ENCODE data around the gene CLDN20. TPM values are rescaled to one million over a fixed set of nuclear protein-coding genes. Genes with fewer than 3 reads are reported as not detected.

The CLDN20 gene
- total RNA-seq, 2 experiments from 2014 or later = not detected

- CTCF ChIA-PET = no interaction called here
- no peak for ATAC-seq
- peaks cover under 1% of the 10 kb centered on the region for H3K9me3 Mint-ChIP-seq (ENCODE audit: low read depth)
- no peak overlapping the region for H3K4me3 Mint-ChIP-seq
- H3K36me3 Mint-ChIP-seq = peaks cover 3% of the 10 kb centered on the region
- peaks cover 2% of the 10 kb centered on the region for H3K27me3 Mint-ChIP-seq
- H3K27ac Mint-ChIP-seq = no peak overlapping the region
- no peaks in the 10 kb centered on the region for H3K4me1 Mint-ChIP-seq
- no peak for DNase-seq
Measured at GRCh38 chr6:155232848-155233247, 31.0 kb upstream of the CLDN20 start.

GRCh38 chr6:155234167-155234566, 29.6 kb upstream of the CLDN20 start:
- DNase-seq (no peak), ATAC-seq (no peak)
- CTCF ChIA-PET = interaction anchor here (0.8 kb wide), 1 partner anchor 11 kb away, joined by 3 read pairs; no protein-coding TSS in a partner anchor
- no peak overlapping the region for H3K27ac Mint-ChIP-seq
- H3K36me3 Mint-ChIP-seq = peaks cover 8% of the 10 kb centered on the region
- peaks cover 4% of the 10 kb centered on the region for H3K9me3 Mint-ChIP-seq (ENCODE audit: low read depth)
- peaks cover 2% of the 10 kb centered on the region for H3K27me3 Mint-ChIP-seq
- no peaks in the 10 kb centered on the region for H3K4me1 Mint-ChIP-seq
- no peak overlapping the region for H3K4me3 Mint-ChIP-seq

- CTCF ChIA-PET = no interaction called here
- H3K4me1 Mint-ChIP-seq = no peaks in the 10 kb centered on the region
Measured at GRCh38 chr6:155234687-155235086, 29.1 kb upstream of the CLDN20 start.

GRCh38 chr6:155235087-155235486, 28.7 kb upstream of the CLDN20 start:
- Mint-ChIP-seq H3K27ac (no peak overlapping the region), H3K9me3 (ENCODE audit: low read depth) (peaks cover 4% of the 10 kb centered on the region), H3K4me3 (no peak overlapping the region), H3K4me1 (no peaks in the 10 kb centered on the region), H3K36me3 (peaks cover 6% of the 10 kb centered on the region), H3K27me3 (peaks cover 2% of the 10 kb centered on the region)
- CTCF ChIA-PET = interaction anchor here (1.1 kb wide), 1 partner anchor 17 kb away, joined by 3 read pairs; no protein-coding TSS in a partner anchor
- ATAC-seq = no peak
- DNase-seq = no peak

More at GRCh38 chr6:155234687-155235086, 29.1 kb upstream of the CLDN20 start:
- no peak overlapping the region for H3K27ac Mint-ChIP-seq
- no peak overlapping the region for H3K4me3 Mint-ChIP-seq
- peaks cover 6% of the 10 kb centered on the region for H3K36me3 Mint-ChIP-seq
- ATAC-seq (no peak), DNase-seq (no peak)
- peaks cover 2% of the 10 kb centered on the region for H3K27me3 Mint-ChIP-seq
- peaks cover 4% of the 10 kb centered on the region for H3K9me3 Mint-ChIP-seq (ENCODE audit: low read depth)

- DNase-seq (no peak), ATAC-seq (no peak)
- Mint-ChIP-seq H3K27ac (no peak overlapping the region), H3K4me1 (no peaks in the 10 kb centered on the region), H3K4me3 (no peak overlapping the region), H3K27me3 (peaks cover 2% of the 10 kb centered on the region), H3K36me3 (peaks cover 6% of the 10 kb centered on the region), H3K9me3 (ENCODE audit: low read depth) (peaks cover 4% of the 10 kb centered on the region)
- CTCF ChIA-PET = no interaction called here
Measured at GRCh38 chr6:155237613-155238012, 26.2 kb upstream of the CLDN20 start.

GRCh38 chr6:155240905-155241600, 22.8 kb upstream of the CLDN20 start:
- DNase-seq (no peak), ATAC-seq (no peak)
- no peaks in the 10 kb centered on the region for H3K27me3 Mint-ChIP-seq
- H3K27ac Mint-ChIP-seq = no peak overlapping the region
- peaks cover 4% of the 10 kb centered on the region for H3K9me3 Mint-ChIP-seq (ENCODE audit: low read depth)
- H3K4me3 Mint-ChIP-seq = no peak overlapping the region
- no peaks in the 10 kb centered on the region for H3K4me1 Mint-ChIP-seq
- CTCF ChIA-PET = interaction anchor here (1.0 to 1.4 kb wide), 3 partner anchors 11 to 64 kb away, joined by 3 read pairs; no protein-coding TSS in a partner anchor
- H3K36me3 Mint-ChIP-seq = peaks cover 6% of the 10 kb centered on the region

- ATAC-seq (no peak), DNase-seq (no peak)
- Mint-ChIP-seq H3K4me3 (no peak overlapping the region), H3K9me3 (ENCODE audit: low read depth) (peaks cover 4% of the 10 kb centered on the region), H3K4me1 (no peaks in the 10 kb centered on the region), H3K27ac (no peak overlapping the region), H3K36me3 (peaks cover 6% of the 10 kb centered on the region), H3K27me3 (no peaks in the 10 kb centered on the region)
- CTCF ChIA-PET = interaction anchor here (1.2 to 1.4 kb wide), 2 partner anchors 19 to 65 kb away, joined by 3 read pairs; no protein-coding TSS in a partner anchor
Measured at GRCh38 chr6:155241966-155242365, 21.8 kb upstream of the CLDN20 start.

- Mint-ChIP-seq H3K27me3 (no peaks in the 10 kb centered on the region), H3K27ac (no peak overlapping the region), H3K4me3 (no peak overlapping the region), H3K9me3 (ENCODE audit: low read depth) (no peaks in the 10 kb centered on the region), H3K36me3 (peaks cover 3% of the 10 kb centered on the region), H3K4me1 (no peaks in the 10 kb centered on the region)
- ATAC-seq = no peak
- CTCF ChIA-PET = no interaction called here
- no peak for DNase-seq
Measured at GRCh38 chr6:155244434-155244833, 19.4 kb upstream of the CLDN20 start.

- Mint-ChIP-seq H3K36me3 (peaks cover 3% of the 10 kb centered on the region), H3K4me1 (no peaks in the 10 kb centered on the region), H3K4me3 (no peak overlapping the region), H3K9me3 (ENCODE audit: low read depth) (no peaks in the 10 kb centered on the region), H3K27me3 (no peaks in the 10 kb centered on the region), H3K27ac (no peak overlapping the region)
- ATAC-seq (no peak), DNase-seq (no peak)
- CTCF ChIA-PET = no interaction called here
Measured at GRCh38 chr6:155245193-155245592, 18.6 kb upstream of the CLDN20 start.

- no peak for DNase-seq
Measured at GRCh38 chr6:155245831-155246230, 18.0 kb upstream of the CLDN20 start.

GRCh38 chr6:155246825-155247224, 17.0 kb upstream of the CLDN20 start:
- CTCF ChIA-PET = interaction anchor here (2.2 to 2.5 kb wide), 2 partner anchors 69 to 318 kb away, joined by 11 to 29 read pairs; no protein-coding TSS in a partner anchor
- no peak for DNase-seq
- Mint-ChIP-seq H3K9me3 (ENCODE audit: low read depth) (no peaks in the 10 kb centered on the region), H3K4me3 (no peak overlapping the region), H3K27me3 (no peaks in the 10 kb centered on the region), H3K36me3 (peaks cover 2% of the 10 kb centered on the region), H3K27ac (no peak overlapping the region), H3K4me1 (no peaks in the 10 kb centered on the region)
- no peak for ATAC-seq

More at GRCh38 chr6:155245831-155246230, 18.0 kb upstream of the CLDN20 start:
- H3K27me3 Mint-ChIP-seq = no peaks in the 10 kb centered on the region
- CTCF ChIA-PET = no interaction called here
- ATAC-seq = no peak
- H3K9me3 Mint-ChIP-seq (ENCODE audit: low read depth) = no peaks in the 10 kb centered on the region
- no peak overlapping the region for H3K4me3 Mint-ChIP-seq
- H3K4me1 Mint-ChIP-seq = no peaks in the 10 kb centered on the region
- H3K36me3 Mint-ChIP-seq = peaks cover 2% of the 10 kb centered on the region
- no peak overlapping the region for H3K27ac Mint-ChIP-seq

- DNase-seq (no peak), ATAC-seq (no peak)
- Mint-ChIP-seq H3K4me3 (no peak overlapping the region), H3K9me3 (ENCODE audit: low read depth) (no peaks in the 10 kb centered on the region), H3K27ac (no peak overlapping the region), H3K27me3 (no peaks in the 10 kb centered on the region), H3K36me3 (peaks cover 2% of the 10 kb centered on the region), H3K4me1 (no peaks in the 10 kb centered on the region)
- CTCF ChIA-PET = interaction anchor here (0.9 to 2.5 kb wide), 10 partner anchors 8 to 324 kb away, joined by 3 to 29 read pairs (median 4); partner anchors contain the start of gene CLDN20
Measured at GRCh38 chr6:155247618-155248007, 16.2 kb upstream of the CLDN20 start.

GRCh38 chr6:155248008-155249001, 15.5 kb upstream of the CLDN20 start:
- no peak for ATAC-seq
- CTCF ChIA-PET = interaction anchor here (0.9 to 2.5 kb wide), 13 partner anchors 9 to 324 kb away, joined by 3 to 29 read pairs (median 3); partner anchors contain the start of gene CLDN20
- no peak for DNase-seq
- Mint-ChIP-seq H3K36me3 (peaks cover 2% of the 10 kb centered on the region), H3K4me1 (no peaks in the 10 kb centered on the region), H3K27ac (no peak overlapping the region), H3K27me3 (no peaks in the 10 kb centered on the region), H3K4me3 (no peak overlapping the region), H3K9me3 (ENCODE audit: low read depth) (no peaks in the 10 kb centered on the region)

All from activated CD8-positive, alpha-beta memory T cell treated with anti-CD3 and anti-CD28 coated beads, Interleukin-2, amount 10 ng/mL, durations not matched to agents 7 days and 5 days (primary cell).